GM21515 (cell line): ENCODE results near the gene YIF1B.
"Not testable (repeated sequence)": the region's sequence is repeated elsewhere in the genome, so short reads cannot be mapped to it uniquely, and the experiment has no call there.

Experiments
- ATAC-seq: cut with Tn5 transposase; IDR thresholded peaks from one replicate; pipeline ENCODE4 v1.9.1; 2021; ENCODE audit not compliant: unreplicated experiment

YIF1B gene

DNA sequence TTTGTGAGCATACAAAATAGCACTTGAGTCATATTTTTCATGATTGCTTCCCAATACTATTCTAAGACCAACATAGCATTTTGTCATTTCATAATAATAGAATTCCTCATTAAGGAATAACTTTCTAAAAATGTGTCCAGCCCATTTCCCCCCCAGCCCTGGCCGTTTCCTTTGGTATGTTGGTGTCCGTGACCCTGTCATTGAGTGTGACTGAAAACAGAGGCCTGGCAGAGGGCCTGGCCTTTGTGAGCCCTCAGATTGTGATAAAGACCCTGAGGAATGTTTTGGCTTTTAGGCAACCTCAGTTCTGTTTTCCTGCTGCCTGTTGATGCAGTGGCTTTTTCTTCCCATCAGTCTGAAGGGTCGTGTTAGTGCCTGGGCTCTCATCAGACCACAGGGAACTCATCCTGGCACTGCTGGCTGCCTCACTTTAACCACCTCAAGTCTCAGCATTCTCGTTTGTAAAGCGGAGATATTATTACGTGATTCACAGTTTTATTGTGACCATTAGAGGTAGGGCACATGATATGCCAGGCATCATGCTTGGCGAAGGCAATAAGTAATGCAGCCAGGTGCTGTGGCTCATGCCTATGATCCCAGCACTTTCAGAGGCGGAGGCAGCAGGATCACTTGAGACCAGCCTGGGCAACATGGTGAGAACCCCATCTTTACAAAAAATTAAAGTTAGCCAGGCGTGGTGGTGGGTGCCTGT lies 37.6 kb downstream of the YIF1B start:
- ATAC-seq, result no peak

DNA sequence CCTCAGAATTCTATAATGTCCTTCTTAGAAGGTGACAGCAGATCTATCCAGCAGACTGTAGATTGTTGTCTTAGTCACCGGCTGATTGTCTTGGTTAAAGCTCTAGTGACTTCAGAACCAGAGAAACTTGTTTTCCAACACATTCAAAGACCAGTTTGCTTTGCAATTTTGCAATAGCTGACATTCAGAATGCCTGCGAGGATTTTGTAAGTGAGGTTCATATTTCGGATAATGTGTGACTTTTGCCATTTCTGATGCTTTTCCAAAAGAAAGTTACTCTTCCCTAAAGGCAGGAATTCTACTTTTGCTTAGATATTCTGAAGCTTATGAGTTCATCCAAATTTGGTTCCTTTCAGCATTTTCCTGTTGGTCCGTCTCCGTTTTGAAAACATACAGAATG lies 38.2 kb downstream of the YIF1B start:
- no peak for ATAC-seq

DNA sequence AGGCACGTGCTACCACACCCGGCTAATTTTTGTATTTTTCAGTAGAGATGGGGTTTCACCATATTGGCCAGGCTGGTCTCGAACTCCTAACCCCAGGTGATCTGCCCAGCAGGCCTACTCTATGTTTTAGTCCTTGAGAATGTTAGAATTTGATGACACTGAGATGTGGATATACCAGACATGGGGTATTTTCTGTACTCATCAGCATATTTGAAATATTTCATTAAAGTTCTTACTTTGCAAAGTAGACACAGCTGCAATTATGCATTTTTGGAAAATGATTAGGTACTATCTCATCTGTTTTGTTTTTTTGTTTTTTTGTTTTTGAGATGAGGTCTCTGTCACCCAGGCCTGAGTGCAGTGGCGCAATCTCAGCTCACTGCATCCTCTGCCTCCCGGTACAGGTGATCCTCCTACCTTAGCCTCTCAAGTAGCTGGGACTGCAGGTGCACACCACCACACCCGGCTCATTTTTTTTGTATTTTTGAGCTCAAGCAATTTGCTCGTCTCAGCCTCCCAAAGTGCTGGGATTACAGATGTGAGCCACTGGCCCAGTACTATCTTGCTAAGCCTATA lies 38.7 kb downstream of the YIF1B start:
- ATAC-seq, result no peak

DNA sequence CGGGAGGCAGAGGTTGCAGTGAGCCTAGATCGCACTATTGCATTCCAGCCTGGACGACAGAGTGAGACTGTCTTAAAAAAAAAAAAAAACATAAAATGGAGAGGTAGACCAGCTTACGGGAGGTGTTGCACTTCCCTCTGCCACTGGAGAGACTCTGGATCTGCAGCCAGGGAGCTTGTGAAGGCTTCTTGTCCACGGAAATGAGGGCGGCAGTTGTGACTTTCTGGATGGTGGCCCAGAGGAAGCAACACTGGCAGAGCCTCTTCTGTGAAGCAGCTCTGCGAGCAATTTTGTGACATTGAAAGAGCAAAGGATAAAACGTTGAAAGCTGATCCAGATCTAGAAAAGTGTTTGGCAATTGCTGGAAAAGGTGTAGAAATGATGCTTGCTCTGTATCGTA lies 41.0 kb downstream of the YIF1B start:
- ATAC-seq, result no peak

DNA sequence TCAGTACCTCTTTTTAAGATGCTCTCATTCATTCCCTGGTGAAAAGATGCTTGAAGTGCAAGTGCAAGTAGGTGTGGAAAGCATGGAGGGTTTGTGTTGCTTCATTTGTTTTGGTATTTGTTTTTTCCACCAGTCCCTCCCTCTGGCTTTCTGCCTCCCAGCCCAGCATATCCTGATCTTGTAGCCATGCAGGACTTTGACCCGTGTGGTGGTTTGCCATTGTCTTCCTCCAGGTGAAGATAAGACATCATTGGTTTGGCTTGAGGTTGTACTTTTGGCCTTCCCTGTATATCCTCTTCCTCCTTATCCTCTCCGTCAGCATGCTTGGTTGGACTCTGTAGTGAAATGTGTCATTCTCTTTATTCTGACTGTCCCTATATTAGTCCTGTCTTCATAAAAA lies 42.2 kb downstream of the YIF1B start:
- no peak for ATAC-seq

DNA sequence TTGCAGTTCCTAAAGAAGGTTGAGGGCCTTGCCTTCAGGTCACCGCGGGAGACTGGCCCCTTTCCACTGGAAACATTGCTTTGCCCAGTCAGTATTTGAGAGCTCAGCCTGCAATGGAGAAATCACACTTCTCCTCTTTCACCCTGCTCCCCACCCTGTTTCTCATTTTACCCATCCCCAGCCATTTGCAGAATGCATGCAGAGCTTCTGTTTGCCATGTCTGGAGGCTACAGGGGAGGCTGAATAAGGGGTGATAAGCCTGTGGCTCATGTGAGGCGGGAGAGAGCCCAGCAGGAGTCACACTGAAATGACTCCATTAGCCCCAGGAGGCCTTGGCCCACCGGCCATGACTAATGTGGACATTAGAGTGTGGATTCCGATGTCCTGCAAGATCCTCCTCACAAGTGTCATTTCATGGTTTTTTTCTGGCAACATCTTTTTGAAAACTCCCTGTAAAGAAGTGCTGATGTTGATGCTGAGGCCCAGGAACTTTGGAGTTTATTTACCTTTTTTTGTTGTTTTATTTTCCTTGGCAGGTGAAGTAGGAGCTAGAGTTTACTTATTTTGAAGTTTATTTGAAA lies 45.1 kb downstream of the YIF1B start:
- no peak for ATAC-seq

DNA sequence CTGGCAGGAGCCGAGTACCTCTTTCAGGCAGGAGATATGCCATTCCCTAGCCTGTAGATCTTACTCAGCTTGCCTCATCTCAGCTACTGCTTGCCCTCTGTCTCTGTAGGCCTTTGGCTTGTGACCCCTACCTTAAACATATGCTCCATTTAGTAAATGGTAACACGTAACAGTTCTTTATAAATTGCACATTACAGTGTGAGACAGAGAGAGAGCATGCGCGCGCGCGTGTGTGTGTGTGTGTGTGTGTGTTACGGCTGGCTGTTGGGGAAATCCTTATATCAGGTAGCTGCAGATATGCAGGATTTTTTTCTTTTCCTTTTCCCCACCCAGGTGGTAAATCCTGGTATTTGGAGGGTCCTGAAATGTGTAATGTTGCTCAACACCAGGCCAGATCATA lies 47.2 kb downstream of the YIF1B start:
- no peak for ATAC-seq

DNA sequence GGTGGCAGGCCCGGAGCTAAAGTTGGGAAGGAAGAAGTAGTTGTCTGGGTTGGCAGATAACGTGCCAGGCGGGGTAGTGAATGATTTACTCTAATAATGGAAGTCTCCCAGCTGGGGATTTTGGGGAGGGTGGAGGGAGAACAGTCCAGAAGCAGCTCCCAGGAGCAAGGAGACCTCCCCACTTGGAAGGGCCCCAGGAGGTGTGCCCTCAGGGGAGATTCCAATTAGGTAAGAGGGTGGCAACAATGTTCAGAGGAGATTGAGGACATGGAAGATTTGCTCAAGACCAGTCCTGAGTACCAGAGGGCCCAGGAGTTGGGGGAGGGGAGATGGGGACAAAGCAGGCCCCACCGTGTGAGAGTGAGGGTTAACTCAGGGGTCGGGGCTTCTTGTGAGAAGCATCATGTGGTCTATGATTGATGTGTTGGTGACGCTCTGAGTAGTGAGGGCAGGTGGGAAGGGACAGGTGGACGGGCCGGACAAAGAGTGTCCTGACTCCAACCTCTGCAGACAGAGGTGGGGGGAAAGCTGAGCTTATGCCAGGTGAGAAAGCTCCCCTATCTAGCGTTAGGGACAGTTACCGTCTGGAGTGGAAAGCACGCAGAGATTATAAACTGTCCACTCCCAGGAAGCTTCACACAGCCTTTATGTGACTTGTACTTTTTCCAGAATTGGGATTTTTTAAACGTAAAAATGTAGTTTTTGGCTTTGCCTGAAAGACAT lies 47.8 kb downstream of the YIF1B start:
- ATAC-seq, result no peak

DNA sequence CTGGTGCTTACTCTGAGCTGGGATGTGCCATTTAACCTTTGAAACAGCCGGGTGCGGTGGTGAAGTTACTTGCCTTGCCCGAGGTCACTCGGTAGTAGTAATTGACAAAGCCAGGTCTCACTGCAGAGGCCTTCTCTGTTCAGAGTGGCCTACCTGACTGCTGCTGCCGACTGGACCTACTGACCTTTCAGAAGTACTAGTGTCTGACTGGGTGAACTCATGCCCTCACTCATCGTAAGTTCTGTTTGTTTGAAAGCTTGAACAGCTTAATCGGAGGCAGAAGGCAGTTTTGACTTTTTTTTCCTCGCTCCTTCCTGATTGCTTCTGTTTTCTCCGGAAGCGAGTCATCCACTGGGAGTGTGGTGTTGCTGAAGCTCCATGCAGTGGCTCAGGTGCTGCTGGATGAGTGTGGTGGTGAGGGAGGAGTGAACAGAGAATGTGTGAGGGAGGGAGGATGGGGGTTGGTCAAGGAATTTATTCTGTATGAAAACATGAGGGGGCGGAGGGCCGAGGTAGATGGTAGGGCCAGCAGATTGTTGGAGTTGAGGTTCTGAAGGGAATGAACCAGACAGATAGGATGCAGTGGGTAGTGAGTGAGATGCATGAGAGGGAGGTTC lies 48.7 kb downstream of the YIF1B start:
- no peak for ATAC-seq

DNA sequence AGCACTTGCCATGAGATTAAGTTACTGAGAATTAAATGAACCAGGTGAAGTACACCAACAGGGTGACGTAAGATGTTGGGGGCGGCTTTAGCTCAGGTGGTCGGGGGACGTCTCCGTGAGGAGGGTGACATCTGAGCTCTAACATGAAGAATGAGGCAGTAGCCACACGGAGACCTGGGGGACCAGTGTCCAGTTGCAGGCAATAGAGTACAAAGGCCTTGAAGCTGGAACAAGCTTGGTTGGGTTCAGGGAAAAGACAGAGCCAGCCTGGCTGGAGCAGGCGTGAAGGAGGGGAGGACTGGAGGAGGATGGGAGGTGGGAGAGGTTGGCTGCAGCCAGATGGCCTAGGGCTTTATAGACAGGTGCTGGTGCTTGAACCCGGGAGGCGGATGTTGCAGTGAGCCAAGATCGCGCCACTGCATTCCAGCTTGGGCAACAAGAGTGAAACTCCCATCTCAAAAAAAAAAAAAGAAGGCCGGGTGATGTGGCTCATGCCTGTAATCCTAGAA lies 49.8 kb downstream of the YIF1B start:
- no peak for ATAC-seq

DNA sequence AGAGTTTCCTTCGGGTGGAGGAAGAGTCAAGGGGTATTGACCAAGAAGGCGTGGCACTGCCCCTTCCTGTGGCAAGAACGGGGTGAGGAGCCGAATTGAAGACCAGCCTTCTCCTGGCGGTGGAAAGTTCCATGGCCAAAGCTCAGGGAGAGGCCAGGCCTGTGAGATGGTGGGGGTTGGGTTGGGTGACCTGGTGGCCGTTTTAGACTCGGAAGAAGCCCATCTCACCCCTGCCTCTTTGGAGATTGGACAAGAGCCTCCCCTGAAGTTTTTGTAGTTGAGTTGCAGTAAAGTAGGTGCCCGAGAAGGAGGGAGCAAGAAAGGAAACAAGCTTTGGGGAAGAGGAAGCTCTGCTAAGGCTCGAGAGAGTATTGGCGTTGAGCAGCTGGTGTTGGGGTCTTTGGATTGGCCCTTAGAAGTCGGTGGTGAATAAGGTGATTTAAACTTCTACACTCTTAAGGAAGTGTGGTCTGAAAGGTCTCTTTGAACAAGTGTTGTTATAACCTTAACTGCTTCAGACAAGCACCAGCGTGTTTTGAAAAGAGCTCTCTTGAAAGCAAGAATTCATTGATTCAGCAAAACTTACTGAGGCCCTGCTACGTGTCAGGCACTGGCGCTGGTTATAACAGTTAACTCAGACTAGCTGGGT lies 50.4 kb downstream of the YIF1B start:
- no peak for ATAC-seq

DNA sequence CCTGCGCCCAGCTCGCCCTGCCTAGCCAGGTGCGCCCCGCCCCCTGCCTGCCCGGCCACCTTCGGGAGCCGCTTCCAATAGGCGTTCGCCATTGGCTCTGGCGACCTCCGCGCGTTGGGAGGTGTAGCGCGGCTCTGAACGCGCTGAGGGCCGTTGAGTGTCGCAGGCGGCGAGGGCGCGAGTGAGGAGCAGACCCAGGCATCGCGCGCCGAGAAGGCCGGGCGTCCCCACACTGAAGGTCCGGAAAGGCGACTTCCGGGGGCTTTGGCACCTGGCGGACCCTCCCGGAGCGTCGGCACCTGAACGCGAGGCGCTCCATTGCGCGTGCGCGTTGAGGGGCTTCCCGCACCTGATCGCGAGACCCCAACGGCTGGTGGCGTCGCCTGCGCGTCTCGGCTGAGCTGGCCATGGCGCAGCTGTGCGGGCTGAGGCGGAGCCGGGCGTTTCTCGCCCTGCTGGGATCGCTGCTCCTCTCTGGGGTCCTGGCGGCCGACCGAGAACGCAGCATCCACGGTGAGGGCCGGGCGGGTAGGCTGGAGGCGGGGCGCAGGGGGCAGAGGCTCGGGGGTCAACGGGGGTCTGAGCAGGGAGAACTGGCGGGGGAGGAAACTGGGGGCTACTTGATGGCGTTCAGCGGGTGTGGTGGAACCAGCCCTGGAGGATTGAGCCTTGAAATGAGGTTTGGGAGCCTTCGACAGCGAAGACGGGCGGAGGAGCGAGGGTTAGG lies 51.1 kb downstream of the YIF1B start, which contains the start of gene SPINT2:
Gene SPINT2, plus strand, starts transcription at position 88 of the 727 bp plus-strand sequence. Its CDS starts 320 bp downstream, at position 408.
- ATAC-seq, result no peak

DNA sequence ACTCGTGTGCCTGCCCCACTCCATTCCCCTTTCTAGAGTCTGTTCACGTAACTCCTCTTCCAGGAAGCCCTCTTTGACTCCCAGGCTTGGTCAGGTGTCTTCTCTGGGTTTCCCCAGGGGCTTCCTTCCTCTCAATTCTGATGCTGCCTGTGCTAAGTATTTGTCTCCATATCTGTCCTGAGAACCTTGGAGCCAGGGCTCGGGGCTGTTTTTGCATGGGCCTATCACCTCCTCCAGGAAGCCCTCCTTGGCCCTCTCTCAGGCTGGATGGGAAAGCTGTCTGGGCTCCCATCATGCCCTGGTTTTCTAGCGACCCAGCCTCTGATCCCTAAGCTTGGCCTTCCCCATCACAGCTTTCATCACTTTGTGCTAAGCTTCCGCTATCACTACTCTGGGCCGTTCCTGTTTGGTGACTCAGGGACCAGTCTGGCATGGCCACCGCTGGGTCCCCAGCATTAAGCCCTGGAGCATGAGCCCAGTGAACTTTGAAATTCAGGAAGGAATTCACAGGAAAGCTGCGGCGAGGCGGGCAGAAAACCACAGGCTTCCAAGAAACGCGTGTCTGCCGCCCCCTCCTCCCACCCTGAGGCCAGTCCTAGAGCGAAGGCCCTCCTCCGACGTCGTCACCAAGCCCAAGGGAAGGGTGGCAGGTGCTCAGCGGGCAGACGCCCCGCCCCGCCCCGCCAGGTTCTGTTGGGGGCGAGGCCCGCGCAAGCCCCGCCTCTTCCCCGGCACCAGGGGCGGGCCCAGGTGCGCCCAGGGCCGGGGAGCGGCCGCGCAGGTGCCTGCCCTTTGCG lies 51.9 kb downstream of the YIF1B start:
- no peak for ATAC-seq

DNA sequence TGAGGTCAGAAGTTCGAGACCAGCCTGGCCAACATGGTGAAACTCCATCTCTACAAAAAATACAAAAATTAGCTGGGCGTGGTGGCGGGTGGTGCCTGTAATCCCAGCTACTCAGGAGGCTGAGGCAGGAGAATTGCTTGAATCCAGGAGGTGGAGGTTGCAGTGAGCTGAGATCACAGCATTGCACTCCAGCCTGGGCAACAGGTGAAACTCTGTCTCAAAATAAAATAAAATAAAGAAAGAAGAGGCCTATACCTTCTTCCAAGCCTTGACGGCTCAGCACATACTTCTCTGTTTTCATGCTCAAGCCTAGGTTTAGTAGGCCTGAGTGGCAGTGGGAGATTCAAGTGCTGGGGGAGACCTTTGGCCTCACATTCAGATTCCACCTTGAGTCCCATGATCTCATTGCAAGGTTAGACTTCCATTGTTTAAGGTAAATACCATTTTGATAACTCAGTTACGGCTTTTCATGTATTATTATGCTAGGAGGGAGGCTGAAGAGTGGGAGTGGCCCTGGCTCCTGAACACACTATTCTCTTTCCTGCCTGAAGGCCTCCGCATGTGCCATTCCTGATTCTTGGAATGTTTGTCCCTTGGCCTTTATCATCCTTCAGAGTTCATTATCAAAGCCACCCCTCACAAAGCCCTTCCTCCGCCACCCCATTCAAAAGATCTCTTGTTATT lies 53.0 kb downstream of the YIF1B start:
- no peak for ATAC-seq

DNA sequence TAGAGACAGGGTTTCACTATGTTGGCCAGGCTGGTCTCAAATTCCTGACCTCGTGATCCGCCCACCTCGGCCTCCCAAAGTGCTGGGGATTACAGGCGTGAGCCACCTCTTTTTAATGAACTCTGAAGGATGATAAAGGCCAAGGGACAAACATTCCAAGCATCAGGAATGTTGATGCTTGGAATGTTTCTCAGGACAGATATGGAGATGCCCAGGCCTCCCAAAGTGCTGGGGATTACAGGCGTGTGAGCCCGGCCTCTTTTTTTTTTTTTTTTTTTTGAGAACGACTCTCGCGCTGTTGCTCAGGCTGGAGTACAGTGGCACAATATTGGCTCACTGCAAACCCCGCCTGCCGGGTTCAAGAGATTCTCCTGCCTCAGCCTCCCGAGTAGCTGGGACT lies 53.8 kb downstream of the YIF1B start:
- ATAC-seq, result not testable (repeated sequence)

DNA sequence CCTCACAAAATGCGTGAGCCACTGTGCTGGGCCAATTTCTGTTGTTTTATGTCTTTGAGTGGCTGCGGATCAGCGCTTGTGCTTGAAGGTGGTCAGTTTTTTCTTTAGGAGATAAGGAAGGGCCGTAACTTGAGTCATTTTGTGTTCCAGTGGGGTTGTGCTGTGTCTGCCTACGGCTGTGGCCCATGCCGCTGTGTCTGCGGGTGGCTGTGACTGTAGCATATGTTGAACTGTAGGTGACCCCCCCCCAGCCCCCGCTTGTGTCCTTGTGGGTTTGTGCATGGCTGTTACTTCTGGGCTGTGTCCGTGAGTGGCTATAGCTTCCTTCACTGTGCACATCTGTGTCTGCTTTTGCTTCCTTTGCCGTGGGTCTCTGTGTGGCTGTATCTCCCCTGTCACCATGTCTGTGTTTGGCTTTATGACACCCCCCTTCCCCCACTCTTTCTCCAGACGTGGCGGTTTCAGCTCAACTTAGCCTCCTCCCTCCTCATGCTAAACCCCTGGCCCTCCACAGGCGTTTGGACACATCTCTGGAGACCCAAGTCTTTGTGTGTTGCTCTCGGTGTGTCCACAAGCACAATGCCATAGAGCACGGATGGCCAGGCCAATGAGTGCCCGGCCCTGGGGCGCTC lies 60.2 kb downstream of the YIF1B start:
- ATAC-seq, result no peak

DNA sequence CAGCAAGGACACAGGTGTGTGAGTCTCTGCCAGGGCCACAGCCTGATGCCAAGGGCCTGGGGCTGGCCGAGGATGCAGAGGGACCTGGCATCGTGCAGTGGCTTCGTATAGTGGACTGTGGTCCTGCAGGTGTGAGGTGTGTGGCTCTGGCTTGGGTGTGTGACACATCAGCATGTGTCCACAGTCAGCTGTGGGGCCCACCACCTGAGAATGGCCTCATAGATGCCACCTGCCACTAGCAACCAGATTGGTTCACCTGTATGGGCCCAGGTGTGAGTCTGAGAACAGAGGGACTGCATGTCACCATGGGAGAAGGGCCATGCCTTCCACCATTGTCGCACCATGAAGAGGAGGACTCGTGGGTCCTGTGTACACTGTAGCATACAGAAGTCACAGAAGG lies 62.0 kb downstream of the YIF1B start:
- no peak for ATAC-seq
